GM12891 (cell line): ENCODE measurements around the gene ACAA1.
"Not testable (repeated sequence)": the region's sequence is repeated elsewhere in the genome, so short reads cannot be mapped to it uniquely, and the experiment has no call there.

Experiments used
- DNase-seq: peaks from one replicate; pipeline ENCODE4 v3.0.0; 2011; ENCODE audit warnings: low spot score; ENCODE audit not compliant: insufficient read length
- FAIRE-seq: peaks from 2 replicates; lab custom pipeline; 2011; peaks lifted over from hg19 to GRCh38; lab: Jason Lieb, UNC
- PAX5 ChIP-seq: IDR thresholded peaks from 2 replicates; pipeline ENCODE4 v1.6.1; 2011; ENCODE audit warnings: low read length, moderate library complexity, mild to moderate bottlenecking; ENCODE audit not compliant: insufficient read depth, severe bottlenecking
- POLR2A ChIP-seq: IDR thresholded peaks from 2 replicates; pipeline ENCODE4 v1.6.1; 2011; ENCODE audit warnings: low read depth, low read length, control low read depth
- POLR2AphosphoS5 ChIP-seq: IDR thresholded peaks from 2 replicates; pipeline ENCODE4 v1.6.1; 2011; ENCODE audit warnings: low read depth, low read length, control low read depth
- POU2F2 ChIP-seq: IDR thresholded peaks from 2 replicates; pipeline ENCODE4 v1.6.1; 2011; ENCODE audit warnings: low read depth, mild to moderate bottlenecking, control low read depth, low read length, moderate library complexity
- SPI1 ChIP-seq: IDR thresholded peaks from 2 replicates; pipeline ENCODE4 v1.6.1; 2011; ENCODE audit warnings: low read depth, low read length, control low read depth
- TAF1 ChIP-seq: IDR thresholded peaks from 2 replicates; pipeline ENCODE4 v1.6.1; 2011; ENCODE audit warnings: low read depth, low read length, control low read depth

Gene ACAA1

GRCh38 chr3:38164952-38165721 lies 28.2 kb upstream of the ACAA1 start, which contains the start of gene OXSR1:
TSS of gene OXSR1 (plus strand) at chr3:38165537. CDS start at chr3:38165877, 340 bp downstream.
- DNase-seq (peak; percentile 84), FAIRE-seq (peak; percentile 98)
- TF ChIP-seq POLR2AphosphoS5: peak; percentile 78
- peak; percentile 39; the same call in 1 of the 2 replicates for TF ChIP-seq TAF1
- peak; percentile 41 for TF ChIP-seq POLR2A
- peak; percentile 5 for TF ChIP-seq PAX5
- peak; percentile 64 for TF ChIP-seq SPI1
- TF ChIP-seq POU2F2: no peak

- peak; percentile 27 for DNase-seq
Measured at GRCh38 chr3:38164643-38164951, 27.7 kb upstream of the ACAA1 start.

GRCh38 chr3:38163841-38164642 lies 27.1 kb upstream of the ACAA1 start:
- no peak for TF ChIP-seq POU2F2
- TF ChIP-seq POLR2A: no peak
- TF ChIP-seq SPI1: no peak
- no peak for TF ChIP-seq PAX5
- no peak for TF ChIP-seq TAF1
- no peak for TF ChIP-seq POLR2AphosphoS5
- FAIRE-seq: no peak
- no peak for DNase-seq

More at GRCh38 chr3:38164643-38164951, 27.7 kb upstream of the ACAA1 start:
- TF ChIP-seq POLR2A: no peak
- peak; percentile 35; the same call in 1 of the 2 replicates for TF ChIP-seq POU2F2
- TF ChIP-seq TAF1: peak; percentile 66
- FAIRE-seq: no peak

- TF ChIP-seq PAX5: no peak
- TF ChIP-seq POLR2A: no peak
- no peak for TF ChIP-seq SPI1
- no peak for TF ChIP-seq POU2F2
- TF ChIP-seq TAF1: no peak
- TF ChIP-seq POLR2AphosphoS5: no peak
- DNase-seq (no peak), FAIRE-seq (peak; percentile 40)
Measured at GRCh38 chr3:38163117-38163840, 26.4 kb upstream of the ACAA1 start.

GRCh38 chr3:38160704-38161103 lies 23.8 kb upstream of the ACAA1 start:
- FAIRE-seq: peak; percentile 9
- not testable (repeated sequence) for DNase-seq

GRCh38 chr3:38158472-38158871 lies 21.5 kb upstream of the ACAA1 start:
- FAIRE-seq: peak; percentile 59
- no peak for DNase-seq
- TF ChIP-seq POLR2AphosphoS5: no peak
- TF ChIP-seq POLR2A: no peak
- TF ChIP-seq TAF1: no peak
- no peak for TF ChIP-seq POU2F2
- no peak for TF ChIP-seq SPI1
- TF ChIP-seq PAX5: no peak

- no peak for DNase-seq
- TF ChIP-seq SPI1: no peak
- TF ChIP-seq POLR2AphosphoS5: no peak
- no peak for TF ChIP-seq PAX5
- no peak for TF ChIP-seq POU2F2
- no peak for TF ChIP-seq TAF1
- no peak for TF ChIP-seq POLR2A
- FAIRE-seq: peak; percentile 38
Measured at GRCh38 chr3:38157595-38157994, 20.7 kb upstream of the ACAA1 start.

- FAIRE-seq: no peak
- no peak for DNase-seq
- TF ChIP-seq POLR2AphosphoS5 (no peak), POU2F2 (no peak), POLR2A (no peak), PAX5 (no peak), TAF1 (no peak), SPI1 (no peak)
Measured at GRCh38 chr3:38157117-38157516, 20.2 kb upstream of the ACAA1 start.

- DNase-seq: no peak
- TF ChIP-seq PAX5: no peak
- no peak for FAIRE-seq
Measured at GRCh38 chr3:38155825-38156224, 18.9 kb upstream of the ACAA1 start.
